SK-N-SH (cell line): ENCODE data around the gene SND1. TPM values are rescaled to one million over a fixed set of nuclear protein-coding genes. Genes with fewer than 3 reads are reported as not detected.

ENCODE experiments used
- CTCF ChIA-PET: fragments of 300-600, 350-600 bp; formaldehyde crosslinking; extraction: SDS; loops from one replicate; lab custom pipeline; 2021; lab: Yijun Ruan, JAX
- POLR2A ChIA-PET: fragments of 350-600 bp; sonication (Branson Sonifier 250); formaldehyde crosslinking; extraction: SDS; loops from one replicate; lab custom pipeline; 2020; ENCODE audit warnings: antibody characterized with exemption, inconsistent platforms; lab: Yijun Ruan, JAX
- DNase-seq: peaks from one replicate; pipeline ENCODE4 v3.0.0; 2012
- H2AFZ ChIP-seq: fragments of 200-600 bp; sonication (generic); 2 replicates; pipeline ENCODE4 v1.8.1; 2016; ENCODE audit warnings: antibody characterized with exemption, mild to moderate bottlenecking, low read depth
- H3F3A ChIP-seq: fragments of 200-600 bp; sonication (generic); replicated peaks from 2 replicates; pipeline ENCODE3; 2016; ENCODE audit warnings: antibody characterized with exemption, mild to moderate bottlenecking; ENCODE audit not compliant: insufficient read depth
- H3K27ac ChIP-seq, 2 experiments: fragments of 200-500 bp in 1 of 2; fragments of 200-600 bp in 1 of 2; sonication (Bioruptor generic) in 1 of 2; sonication (generic), shearing (Covaris generic) in 1 of 2; 2 replicates each; pipeline versions ENCODE4 v1.5.1 to v1.6.1; 2014 to 2016; ENCODE audit warnings: low read depth in 2 of 2, inconsistent platforms in 1 of 2, low read length in 1 of 2, mild to moderate bottlenecking in 1 of 2, mixed read lengths in 1 of 2
- H3K27me3 ChIP-seq: fragments of 200-600 bp; sonication (generic), shearing (Covaris generic); 2 replicates; pipeline ENCODE4 v1.6.1; 2016; ENCODE audit warnings: mixed run types; ENCODE audit not compliant: insufficient read depth
- H3K36me3 ChIP-seq, 2 experiments: fragments of 200-500 bp in 1 of 2; fragments of 200-600 bp in 1 of 2; sonication (Bioruptor generic) in 1 of 2; sonication (generic) in 1 of 2; replicated peaks in 1 of 2; 2 replicates each; pipeline versions ENCODE3 to v1.5.1; 2014 to 2016; ENCODE audit warnings: low read length in 1 of 2, mild to moderate bottlenecking in 1 of 2; ENCODE audit not compliant: insufficient read depth in 2 of 2, control insufficient read depth in 1 of 2
- H3K4me1 ChIP-seq, 2 experiments: fragments of 200-500 bp in 1 of 2; fragments of 200-600 bp in 1 of 2; sonication (Bioruptor generic) in 1 of 2; sonication (generic), shearing (Covaris generic) in 1 of 2; 2 replicates each; pipeline versions ENCODE4 v1.5.1 to v1.6.1; 2014 to 2016; ENCODE audit warnings: low read depth in 1 of 2, low read length in 1 of 2, mixed run types in 1 of 2; ENCODE audit not compliant: insufficient read depth in 2 of 2, control insufficient read depth in 1 of 2
- H3K4me2 ChIP-seq: fragments of 200-600 bp; sonication (generic), shearing (Covaris generic); 2 replicates; pipeline ENCODE4 v1.6.1; 2017; ENCODE audit warnings: mixed run types
- H3K4me3 ChIP-seq, 2 experiments: fragments of 200-500 bp in 1 of 2; fragments of 200-600 bp in 1 of 2; sonication (Bioruptor generic) in 1 of 2; sonication (generic), shearing (Covaris generic) in 1 of 2; 2 replicates each; pipeline versions ENCODE4 v1.5.1 to v1.8.1; 2014 to 2016; ENCODE audit warnings: low read depth in 2 of 2, inconsistent platforms in 1 of 2, low read length in 1 of 2, mild to moderate bottlenecking in 1 of 2, mixed read lengths in 1 of 2, moderate library complexity in 1 of 2
- H3K79me2 ChIP-seq: fragments of 200-600 bp; sonication (generic); 2 replicates; pipeline ENCODE4 v1.8.1; 2017; ENCODE audit warnings: mild to moderate bottlenecking; ENCODE audit not compliant: insufficient read depth
- H3K9ac ChIP-seq: fragments of 200-600 bp; sonication (generic); 2 replicates; pipeline ENCODE4 v1.6.1; 2017; ENCODE audit warnings: mixed run types
- H3K9me2 ChIP-seq: fragments of 200-600 bp; sonication (generic); 2 replicates; pipeline ENCODE4 v1.6.1; 2017; ENCODE audit warnings: mixed run types
- H3K9me3 ChIP-seq: fragments of 200-600 bp; sonication (generic); 2 replicates; pipeline ENCODE4 v1.6.1; 2017; ENCODE audit warnings: mixed run types, mild to moderate bottlenecking, moderate library complexity
- H4K20me1 ChIP-seq: fragments of 200-600 bp; sonication (generic); 2 replicates; pipeline ENCODE4 v1.6.1; 2017; ENCODE audit warnings: mild to moderate bottlenecking, mixed run types; ENCODE audit not compliant: insufficient read depth
- CHD2 ChIP-seq: fragments of 150-350 bp; IDR thresholded peaks from 2 replicates; pipeline ENCODE4 v1.6.1; 2018; ENCODE audit warnings: low read length; ENCODE audit not compliant: partially characterized antibody
- ELF1 ChIP-seq: IDR thresholded peaks from 2 replicates; pipeline ENCODE4 v1.4.0; 2012
- GABPA ChIP-seq: IDR thresholded peaks from 2 replicates; pipeline ENCODE4 v1.4.0; 2012; ENCODE audit warnings: low read depth, mild to moderate bottlenecking
- GATA2 ChIP-seq: sonication (generic); formaldehyde crosslinking; IDR thresholded peaks from 2 replicates; pipeline ENCODE4 v1.5.0; 2020; ENCODE audit warnings: mild to moderate bottlenecking, missing genetic modification reagents
- PBX3 ChIP-seq: IDR thresholded peaks from 2 replicates; pipeline ENCODE4; 2012
- RCOR1 ChIP-seq: fragments of 150-350 bp; IDR thresholded peaks from 2 replicates; pipeline ENCODE4 v1.6.1; 2017; ENCODE audit warnings: antibody characterized with exemption, low read length
- RXRA ChIP-seq: IDR thresholded peaks from 2 replicates; pipeline ENCODE4 v1.4.0; 2012; ENCODE audit warnings: low read depth, mild to moderate bottlenecking, borderline replicate concordance
- SIN3A ChIP-seq: IDR thresholded peaks from 2 replicates; pipeline ENCODE4 v1.6.1; 2012; ENCODE audit warnings: low read depth, mild to moderate bottlenecking, low read length, moderate library complexity, borderline replicate concordance
- SMC3 ChIP-seq: IDR thresholded peaks from 2 replicates; pipeline ENCODE4 v1.6.1; 2012; ENCODE audit warnings: low read depth, low read length, improper control_type of control experiment
- TEAD4 ChIP-seq: IDR thresholded peaks from 2 replicates; pipeline ENCODE4 v1.4.0; 2012; ENCODE audit warnings: mild to moderate bottlenecking, borderline replicate concordance; ENCODE audit not compliant: insufficient read depth
- YY1 ChIP-seq: IDR thresholded peaks from 2 replicates; pipeline ENCODE4 v1.4.0; 2012; ENCODE audit warnings: low read depth, mild to moderate bottlenecking
- ZBTB33 ChIP-seq: IDR thresholded peaks from 2 replicates; pipeline ENCODE4 v1.4.0; 2012; ENCODE audit warnings: low read depth, borderline replicate concordance
- WGBS: methylation state at CpG from one replicate; pipeline ENCODE4 v1.1.6; 2017; ENCODE audit warnings: low lambda C conversion rate; 5-methylcytosine and 5-hydroxymethylcytosine counted together
- polyA plus RNA-seq, 3 experiments: library from polyadenylated mRNA; depleted of rRNA; stranded (reverse); fragments of >200 nt; gene quantifications; 2 replicates each; pipeline ENCODE4 v1.2.3, GENCODE V29; 2012
- TF ChIP-seq, protein P1 (sequence below): IDR thresholded peaks from 2 replicates; pipeline ENCODE4 v1.4.0; 2012; ENCODE audit warnings: low read depth

SND1 gene
- polyA plus RNA-seq, 1 of the 3 experiments (the other 2 are of a cell fraction) = 165 TPM

- CTCF ChIA-PET = no interaction called here
Measured at GRCh38 chr7:127682140-127682539, 30.1 kb downstream of the SND1 start.

More at GRCh38 chr7:127682140-127682539, 30.1 kb downstream of the SND1 start:
- Histone ChIP-seq H3K4me3 (no peak overlapping the region), H3K4me2 (no peak overlapping the region), H3F3A (peaks cover 8% of the 10 kb centered on the region), H3K27ac (no peak overlapping the region), H4K20me1 (peaks cover 71% of the 10 kb centered on the region), H3K4me1 (no peaks in the 10 kb centered on the region; a peak in 1 of 4 replicates), H3K27me3 (no peaks in the 10 kb centered on the region), H2AFZ (no peak overlapping the region)
- 96% methylated on average over 2 of the region's 2 CpGs for WGBS
- TF ChIP-seq PBX3 (no peak), RXRA (no peak), ELF1 (no peak), SIN3A (no peak), GATA2 (CRISPR knock-in tag) (no peak), TEAD4 (no peak), ZBTB33 (no peak), YY1 (no peak), SMC3 (no peak), GABPA (no peak), RCOR1 (no peak), CHD2 (no peak)
- TF ChIP-seq, protein P1, sequence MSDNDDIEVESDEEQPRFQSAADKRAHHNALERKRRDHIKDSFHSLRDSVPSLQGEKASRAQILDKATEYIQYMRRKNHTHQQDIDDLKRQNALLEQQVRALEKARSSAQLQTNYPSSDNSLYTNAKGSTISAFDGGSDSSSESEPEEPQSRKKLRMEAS = no peak
- TF ChIP-seq, all 33 proteins: peak for 0
- Histone ChIP-seq H3K9me3 (0 out of 2 replicates have a peak, but pooled peaks cover 5% of the 10 kb centered on the region), H3K36me3 (peaks cover 35 to 57% of the 10 kb centered on the region in 2 experiments), H3K9me2 (no peaks in the 10 kb centered on the region), H3K9ac (no peak overlapping the region), H3K79me2 (peaks cover 100% of the 10 kb centered on the region)
- DNase-seq = no peak
- POLR2A ChIA-PET = no interaction called here
